GDM1 (cell line): ENCODE results near the gene TDRD5.

Experiments
- DNase-seq: peaks from one replicate; lab custom pipeline; 2025; lab: John Stamatoyannopoulos, UW

TDRD5 gene

GRCh38 chr1:179591592-179592580, at the start of gene TDRD5:
Gene TDRD5, plus strand, starts transcription at chr1:179591832. Its CDS starts 784 bp downstream, at chr1:179592616.
- no peak for DNase-seq

GRCh38 chr1:179545321-179545720, 46.3 kb upstream of the TDRD5 start:
- DNase-seq, result no peak

GRCh38 chr1:179547021-179547535, 44.6 kb upstream of the TDRD5 start:
- no peak for DNase-seq

GRCh38 chr1:179548666-179549367, 42.8 kb upstream of the TDRD5 start:
- DNase-seq, result no peak

GRCh38 chr1:179549368-179549700, 42.3 kb upstream of the TDRD5 start:
- DNase-seq, result no peak

- no peak for DNase-seq
Measured at GRCh38 chr1:179550746-179551682, 40.6 kb upstream of the TDRD5 start.

GRCh38 chr1:179554427-179554826, 37.2 kb upstream of the TDRD5 start:
- no peak for DNase-seq

- no peak for DNase-seq
Measured at GRCh38 chr1:179558078-179558477, 33.6 kb upstream of the TDRD5 start.

GRCh38 chr1:179575497-179576314, 15.9 kb upstream of the TDRD5 start, which contains the start of gene NPHS2:
Gene NPHS2, minus strand, starts transcription at chr1:179575948. Its CDS starts 84 bp downstream, at chr1:179575864.
- no peak for DNase-seq

- DNase-seq, result no peak
Measured at GRCh38 chr1:179576509-179576908, 15.1 kb upstream of the TDRD5 start.

GRCh38 chr1:179583771-179584320, 7.8 kb upstream of the TDRD5 start:
- DNase-seq, result no peak

GRCh38 chr1:179586107-179586823, 5.4 kb upstream of the TDRD5 start:
- DNase-seq, result no peak

- DNase-seq, result no peak
Measured at GRCh38 chr1:179587336-179587735, 4.3 kb upstream of the TDRD5 start.

- DNase-seq, result no peak
Measured at GRCh38 chr1:179588425-179589024, 3.1 kb upstream of the TDRD5 start.

GRCh38 chr1:179589509-179589908, 2.1 kb upstream of the TDRD5 start:
- no peak for DNase-seq

GRCh38 chr1:179590671-179591070, 961 bp upstream of the TDRD5 start:
- DNase-seq, result no peak

- DNase-seq, result no peak
Measured at GRCh38 chr1:179591253-179591591, 410 bp upstream of the TDRD5 start.

- no peak for DNase-seq
Measured at GRCh38 chr1:179598631-179599030, 7.0 kb downstream of the TDRD5 start.

GRCh38 chr1:179599623-179600249, 8.1 kb downstream of the TDRD5 start:
- DNase-seq, result no peak
